Bronchial epithelial cell (primary cell): ENCODE data around the gene DAAM1. TPM values are rescaled to one million over a fixed set of nuclear protein-coding genes. Genes with fewer than 3 reads are reported as not detected.

Source experiments
- DNase-seq: peaks from one replicate; pipeline ENCODE4 v3.0.0-alpha.2; 2010; ENCODE audit warnings: low read depth
- FAIRE-seq: peaks from 2 replicates; lab custom pipeline; 2011; peaks lifted over from hg19 to GRCh38; lab: Jason Lieb, UNC
- H3K27me3 ChIP-seq: 2 replicates; pipeline ENCODE4 v1.5.1; 2011; ENCODE audit warnings: low read length; ENCODE audit not compliant: control insufficient read depth, insufficient read depth
- H3K36me3 ChIP-seq: 2 replicates; pipeline ENCODE4 v1.5.1; 2011; ENCODE audit warnings: low read length; ENCODE audit not compliant: control insufficient read depth, insufficient read depth
- H3K4me3 ChIP-seq: 2 replicates; pipeline ENCODE4 v1.5.1; 2011; ENCODE audit warnings: mild to moderate bottlenecking, low read depth, low read length, control low read depth
- total RNA-seq: library from RNA; depleted of rRNA; stranded (reverse); fragments of >200 nt; gene quantifications from 2 replicates; pipeline ENCODE4 v1.2.1, GENCODE V29; 2014
- TF ChIP-seq, protein P1 (sequence below): IDR thresholded peaks from 2 replicates; pipeline ENCODE4 v1.5.1; 2011; ENCODE audit warnings: mild to moderate bottlenecking, moderate library complexity, low read length, control low read depth, inconsistent platforms; ENCODE audit not compliant: insufficient read depth, severe bottlenecking

Gene DAAM1
- total RNA-seq, 1 donor from 2014 or later, result 16.6 TPM

DNA sequence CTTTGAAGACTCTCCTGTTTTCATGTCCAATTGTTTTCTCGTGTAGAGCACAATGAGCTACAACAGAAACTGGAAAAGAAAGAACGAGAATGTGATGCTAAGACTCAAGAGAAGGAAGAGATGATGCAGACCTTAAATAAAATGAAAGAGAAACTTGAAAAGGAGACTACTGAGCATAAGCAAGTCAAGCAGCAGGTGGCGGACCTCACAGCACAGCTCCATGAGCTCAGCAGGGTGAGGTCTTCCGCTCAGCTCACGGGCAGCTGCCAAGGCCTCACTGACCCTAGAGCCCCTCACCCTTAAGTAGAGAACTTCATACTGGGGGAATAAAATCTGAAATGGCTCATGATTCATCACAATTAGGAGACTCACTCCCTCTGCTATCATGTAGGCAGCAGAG is 142.0 kb downstream of the DAAM1 start:
- Histone ChIP-seq H3K27me3 (no peaks in the 10 kb centered on the region), H3K36me3 (peaks cover 10% of the 10 kb centered on the region), H3K4me3 (no peak overlapping the region)
- TF ChIP-seq, protein P1, sequence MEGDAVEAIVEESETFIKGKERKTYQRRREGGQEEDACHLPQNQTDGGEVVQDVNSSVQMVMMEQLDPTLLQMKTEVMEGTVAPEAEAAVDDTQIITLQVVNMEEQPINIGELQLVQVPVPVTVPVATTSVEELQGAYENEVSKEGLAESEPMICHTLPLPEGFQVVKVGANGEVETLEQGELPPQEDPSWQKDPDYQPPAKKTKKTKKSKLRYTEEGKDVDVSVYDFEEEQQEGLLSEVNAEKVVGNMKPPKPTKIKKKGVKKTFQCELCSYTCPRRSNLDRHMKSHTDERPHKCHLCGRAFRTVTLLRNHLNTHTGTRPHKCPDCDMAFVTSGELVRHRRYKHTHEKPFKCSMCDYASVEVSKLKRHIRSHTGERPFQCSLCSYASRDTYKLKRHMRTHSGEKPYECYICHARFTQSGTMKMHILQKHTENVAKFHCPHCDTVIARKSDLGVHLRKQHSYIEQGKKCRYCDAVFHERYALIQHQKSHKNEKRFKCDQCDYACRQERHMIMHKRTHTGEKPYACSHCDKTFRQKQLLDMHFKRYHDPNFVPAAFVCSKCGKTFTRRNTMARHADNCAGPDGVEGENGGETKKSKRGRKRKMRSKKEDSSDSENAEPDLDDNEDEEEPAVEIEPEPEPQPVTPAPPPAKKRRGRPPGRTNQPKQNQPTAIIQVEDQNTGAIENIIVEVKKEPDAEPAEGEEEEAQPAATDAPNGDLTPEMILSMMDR, result no peak
- DNase-seq, result no peak
- FAIRE-seq, result no peak

DNA sequence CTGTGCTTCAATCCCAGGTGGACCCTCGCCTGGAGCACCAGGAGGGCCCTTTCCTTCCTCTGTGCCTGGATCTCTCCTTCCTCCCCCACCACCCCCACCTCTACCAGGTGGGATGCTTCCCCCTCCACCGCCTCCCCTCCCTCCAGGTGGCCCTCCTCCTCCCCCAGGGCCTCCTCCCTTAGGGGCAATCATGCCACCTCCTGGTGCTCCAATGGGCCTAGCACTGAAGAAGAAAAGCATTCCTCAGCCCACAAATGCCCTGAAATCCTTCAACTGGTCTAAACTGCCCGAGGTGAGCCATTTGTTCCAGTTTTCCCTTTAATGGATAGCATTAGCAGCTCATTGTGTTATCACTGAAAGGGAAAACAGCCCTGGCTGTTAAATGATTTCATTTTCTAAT is 142.8 kb downstream of the DAAM1 start:
- no peak overlapping the region for H3K4me3 ChIP-seq
- peaks cover 8% of the 10 kb centered on the region for H3K36me3 ChIP-seq
- DNase-seq (no peak), FAIRE-seq (no peak)
- TF ChIP-seq, protein P1, result no peak
- no peaks in the 10 kb centered on the region for H3K27me3 ChIP-seq

DNA sequence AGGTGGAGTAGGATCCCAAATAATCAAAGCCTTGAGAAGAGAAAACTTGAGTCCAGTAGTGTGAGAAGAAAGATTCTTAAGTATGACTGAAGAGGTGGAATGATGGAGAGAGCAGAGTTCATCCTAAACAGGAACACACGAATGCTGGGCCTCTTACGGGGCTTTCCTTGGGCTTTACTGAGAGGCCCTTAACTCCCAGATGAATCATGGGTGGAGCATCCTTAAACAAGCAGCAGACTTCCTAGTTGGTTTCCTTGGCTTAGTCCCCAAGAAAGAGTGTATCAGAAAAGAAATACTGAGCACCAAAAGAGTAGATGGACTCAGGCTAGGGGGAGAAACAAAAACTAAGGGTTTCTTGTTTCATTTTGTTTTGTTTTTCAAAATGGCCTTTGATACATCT is 144.3 kb downstream of the DAAM1 start:
- Histone ChIP-seq H3K4me3 (no peak overlapping the region), H3K36me3 (peaks cover 8% of the 10 kb centered on the region), H3K27me3 (no peaks in the 10 kb centered on the region)
- FAIRE-seq (no peak), DNase-seq (peak; percentile 74)
- TF ChIP-seq, protein P1, result no peak

DNA sequence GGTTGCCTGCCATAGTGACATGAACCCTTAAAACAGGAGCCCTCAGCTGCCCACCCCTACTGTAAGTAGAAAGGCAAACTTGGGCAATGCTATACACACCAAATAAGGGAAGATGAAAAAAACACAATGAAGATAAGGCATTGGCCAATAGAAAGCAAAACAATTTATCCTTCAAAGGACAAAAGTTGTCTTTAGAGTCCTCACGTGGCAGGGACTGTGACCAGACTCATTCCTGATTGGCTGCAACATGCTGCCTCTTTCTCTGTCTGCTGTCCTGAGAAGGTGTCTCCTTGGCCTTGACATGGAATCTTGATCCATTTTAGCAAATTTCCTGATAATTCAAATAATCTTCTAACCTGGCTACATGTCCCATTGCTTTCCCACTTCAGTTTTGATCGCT is 144.8 kb downstream of the DAAM1 start:
- TF ChIP-seq, protein P1, result no peak
- no peak overlapping the region for H3K4me3 ChIP-seq
- peaks cover 8% of the 10 kb centered on the region for H3K36me3 ChIP-seq
- FAIRE-seq (no peak), DNase-seq (no peak)
- no peaks in the 10 kb centered on the region for H3K27me3 ChIP-seq

DNA sequence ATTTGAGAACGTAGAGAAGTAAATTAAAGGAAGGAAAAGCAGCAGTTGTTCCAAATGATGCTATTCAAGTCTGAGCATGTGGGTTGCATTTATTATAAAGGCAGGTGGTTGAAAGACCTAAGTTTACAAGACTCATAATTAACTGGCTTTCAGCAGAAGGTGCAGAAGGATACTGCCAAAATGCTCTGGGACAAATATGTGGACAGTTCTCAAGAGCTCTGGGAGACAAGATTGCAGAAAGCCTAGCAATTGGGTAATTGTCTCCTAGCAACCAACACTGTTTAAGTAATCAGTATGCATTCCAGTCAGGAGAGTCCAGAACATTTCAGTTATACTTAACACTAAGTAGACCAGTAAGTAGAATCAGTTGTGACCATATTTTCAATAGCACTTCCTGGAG is 145.2 kb downstream of the DAAM1 start:
- H3K4me3 ChIP-seq, result no peak overlapping the region
- DNase-seq, result peak; percentile 83
- FAIRE-seq, result peak; percentile 60

DNA sequence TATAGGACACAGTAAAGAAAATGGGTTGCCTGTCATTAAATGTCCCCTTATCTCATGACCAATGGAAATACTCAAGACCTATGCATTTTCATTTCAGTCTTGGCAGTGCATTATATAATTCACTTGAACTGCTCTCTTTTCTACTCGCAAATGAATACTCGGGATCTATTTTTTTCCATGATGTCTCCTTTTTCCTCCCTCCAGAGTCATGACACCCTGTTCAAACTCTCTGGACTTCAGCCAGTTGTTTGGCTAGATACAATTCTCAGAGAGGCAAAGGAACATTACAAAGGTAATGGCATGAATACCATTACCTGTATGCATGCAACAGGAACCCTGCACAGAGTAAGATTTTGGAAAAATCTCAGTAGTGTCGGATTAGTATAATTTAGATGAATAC is 145.8 kb downstream of the DAAM1 start:
- peaks cover 8% of the 10 kb centered on the region for H3K36me3 ChIP-seq

More for the DNA sequence above, 145.2 kb downstream of the DAAM1 start:
- Histone ChIP-seq H3K27me3 (no peaks in the 10 kb centered on the region), H3K36me3 (peaks cover 8% of the 10 kb centered on the region)
- TF ChIP-seq, protein P1, result no peak

More for the DNA sequence above, 145.8 kb downstream of the DAAM1 start:
- Histone ChIP-seq H3K27me3 (no peaks in the 10 kb centered on the region), H3K4me3 (no peak overlapping the region)
- TF ChIP-seq, protein P1, result no peak
- FAIRE-seq, result no peak
- DNase-seq, result no peak
